HL-60 (cell line): ENCODE measurements around the gene CKLF.

Source experiments
- DNase-seq, 2 experiments: peaks; one replicate each; pipeline ENCODE4 v3.0.0-alpha.2; 2010 to 2020; ENCODE audit warnings: low read depth in 1 of 2, low spot score in 1 of 2
- H3K27ac ChIP-seq: fragments of 250-450 bp; sonication (Bioruptor Pico); replicated peaks from 2 replicates; pipeline ENCODE4 v1.5.1; 2020; ENCODE audit warnings: mild to moderate bottlenecking, moderate library complexity
- H3K27me3 ChIP-seq: fragments of 250-450 bp; sonication (Bioruptor Pico); 2 replicates; pipeline ENCODE4 v1.5.1; 2021; ENCODE audit warnings: mild to moderate bottlenecking, moderate library complexity; ENCODE audit not compliant: insufficient read depth, poor library complexity, severe bottlenecking
- H3K4me3 ChIP-seq: replicated peaks from 2 replicates; pipeline ENCODE4 v1.5.1; 2011; ENCODE audit warnings: mild to moderate bottlenecking, control low read depth, low read length; ENCODE audit not compliant: insufficient read depth
- GABPA ChIP-seq: IDR thresholded peaks from 2 replicates; pipeline ENCODE4 v1.6.1; 2012; ENCODE audit warnings: low read depth
- POLR2AphosphoS5 ChIP-seq: IDR thresholded peaks from 2 replicates; pipeline ENCODE4 v1.6.1; 2012; ENCODE audit warnings: low read depth
- SPI1 ChIP-seq: IDR thresholded peaks from 2 replicates; pipeline ENCODE4 v1.6.1; 2012; ENCODE audit warnings: low read depth, mild to moderate bottlenecking, borderline replicate concordance
- TF ChIP-seq, protein P1 (sequence below): IDR thresholded peaks from 2 replicates; pipeline ENCODE4 v1.6.1; 2012; ENCODE audit warnings: low read depth; ENCODE audit not compliant: insufficient replicate concordance
- TF ChIP-seq, protein P2 (sequence below): IDR thresholded peaks from one replicate; pipeline ENCODE4 v1.5.1; 2011; ENCODE audit warnings: low read length, control low read depth, inconsistent platforms; ENCODE audit not compliant: insufficient read depth

The CKLF gene

DNA sequence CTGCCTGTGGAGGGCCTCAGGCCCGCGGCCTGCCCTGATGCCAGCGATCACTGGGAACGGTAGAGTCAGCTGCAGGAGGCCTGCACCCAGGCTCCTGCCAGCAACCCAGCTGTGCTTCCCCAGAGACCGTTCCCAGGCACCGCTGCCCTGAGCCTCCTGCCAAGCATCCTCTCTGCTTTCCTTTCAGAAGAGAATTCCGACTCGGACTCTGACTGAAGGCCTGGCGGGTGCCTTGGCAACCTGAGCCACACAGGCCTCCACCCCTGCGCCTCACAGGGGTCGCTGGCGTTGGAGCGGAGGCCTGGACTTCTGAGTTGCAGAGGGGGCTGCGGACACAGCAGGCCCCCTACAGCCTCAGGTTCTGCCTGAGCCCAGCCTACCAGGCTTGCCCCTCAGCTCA lies 60.0 kb downstream of the CKLF start:
- TF ChIP-seq, protein P1, sequence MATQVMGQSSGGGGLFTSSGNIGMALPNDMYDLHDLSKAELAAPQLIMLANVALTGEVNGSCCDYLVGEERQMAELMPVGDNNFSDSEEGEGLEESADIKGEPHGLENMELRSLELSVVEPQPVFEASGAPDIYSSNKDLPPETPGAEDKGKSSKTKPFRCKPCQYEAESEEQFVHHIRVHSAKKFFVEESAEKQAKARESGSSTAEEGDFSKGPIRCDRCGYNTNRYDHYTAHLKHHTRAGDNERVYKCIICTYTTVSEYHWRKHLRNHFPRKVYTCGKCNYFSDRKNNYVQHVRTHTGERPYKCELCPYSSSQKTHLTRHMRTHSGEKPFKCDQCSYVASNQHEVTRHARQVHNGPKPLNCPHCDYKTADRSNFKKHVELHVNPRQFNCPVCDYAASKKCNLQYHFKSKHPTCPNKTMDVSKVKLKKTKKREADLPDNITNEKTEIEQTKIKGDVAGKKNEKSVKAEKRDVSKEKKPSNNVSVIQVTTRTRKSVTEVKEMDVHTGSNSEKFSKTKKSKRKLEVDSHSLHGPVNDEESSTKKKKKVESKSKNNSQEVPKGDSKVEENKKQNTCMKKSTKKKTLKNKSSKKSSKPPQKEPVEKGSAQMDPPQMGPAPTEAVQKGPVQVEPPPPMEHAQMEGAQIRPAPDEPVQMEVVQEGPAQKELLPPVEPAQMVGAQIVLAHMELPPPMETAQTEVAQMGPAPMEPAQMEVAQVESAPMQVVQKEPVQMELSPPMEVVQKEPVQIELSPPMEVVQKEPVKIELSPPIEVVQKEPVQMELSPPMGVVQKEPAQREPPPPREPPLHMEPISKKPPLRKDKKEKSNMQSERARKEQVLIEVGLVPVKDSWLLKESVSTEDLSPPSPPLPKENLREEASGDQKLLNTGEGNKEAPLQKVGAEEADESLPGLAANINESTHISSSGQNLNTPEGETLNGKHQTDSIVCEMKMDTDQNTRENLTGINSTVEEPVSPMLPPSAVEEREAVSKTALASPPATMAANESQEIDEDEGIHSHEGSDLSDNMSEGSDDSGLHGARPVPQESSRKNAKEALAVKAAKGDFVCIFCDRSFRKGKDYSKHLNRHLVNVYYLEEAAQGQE = no peak
- TF ChIP-seq POLR2AphosphoS5 (no peak), SPI1 (no peak)
- Histone ChIP-seq H3K27ac (no peak overlapping the region), H3K4me3 (no peak overlapping the region), H3K27me3 (no peaks in the 10 kb centered on the region)
- no peak for DNase-seq

DNA sequence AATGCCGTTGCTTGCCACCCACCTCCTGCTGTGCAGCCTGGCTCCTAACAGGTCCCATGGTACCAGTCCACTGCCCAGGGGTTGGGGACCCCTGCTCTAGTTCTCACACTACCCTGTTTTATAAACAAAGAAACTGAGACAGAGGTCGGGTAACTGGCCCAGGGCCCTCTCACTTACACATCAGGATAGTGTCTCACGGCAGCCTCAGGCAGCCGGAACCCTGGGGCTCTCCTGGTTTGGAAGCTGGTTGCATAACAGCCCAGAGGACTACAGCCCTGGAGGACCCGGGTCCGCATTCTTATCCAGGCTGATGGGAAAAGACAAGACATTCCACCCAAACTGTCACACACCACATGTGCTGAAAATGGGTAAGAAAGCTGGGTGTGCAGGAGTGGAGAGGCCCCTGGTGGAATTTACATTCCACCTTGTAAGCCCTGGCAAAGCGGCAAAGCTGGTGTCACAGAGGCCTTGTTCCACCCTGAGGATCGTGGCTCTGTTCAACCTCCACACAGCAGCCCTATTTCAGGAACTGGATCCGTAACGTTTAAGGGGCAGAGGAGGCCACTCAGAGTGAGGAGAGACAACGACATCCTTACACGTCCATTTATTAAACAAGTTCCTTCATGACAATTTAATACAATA lies 61.9 kb downstream of the CKLF start:
- Histone ChIP-seq H3K27ac (no peak overlapping the region), H3K27me3 (no peaks in the 10 kb centered on the region)

More for the DNA sequence above, 61.9 kb downstream of the CKLF start:
- no peak for DNase-seq
- no peak overlapping the region for H3K4me3 ChIP-seq
- TF ChIP-seq SPI1 (no peak), GABPA (no peak), POLR2AphosphoS5 (no peak)
- TF ChIP-seq, protein P1 = no peak
- TF ChIP-seq, protein P2, sequence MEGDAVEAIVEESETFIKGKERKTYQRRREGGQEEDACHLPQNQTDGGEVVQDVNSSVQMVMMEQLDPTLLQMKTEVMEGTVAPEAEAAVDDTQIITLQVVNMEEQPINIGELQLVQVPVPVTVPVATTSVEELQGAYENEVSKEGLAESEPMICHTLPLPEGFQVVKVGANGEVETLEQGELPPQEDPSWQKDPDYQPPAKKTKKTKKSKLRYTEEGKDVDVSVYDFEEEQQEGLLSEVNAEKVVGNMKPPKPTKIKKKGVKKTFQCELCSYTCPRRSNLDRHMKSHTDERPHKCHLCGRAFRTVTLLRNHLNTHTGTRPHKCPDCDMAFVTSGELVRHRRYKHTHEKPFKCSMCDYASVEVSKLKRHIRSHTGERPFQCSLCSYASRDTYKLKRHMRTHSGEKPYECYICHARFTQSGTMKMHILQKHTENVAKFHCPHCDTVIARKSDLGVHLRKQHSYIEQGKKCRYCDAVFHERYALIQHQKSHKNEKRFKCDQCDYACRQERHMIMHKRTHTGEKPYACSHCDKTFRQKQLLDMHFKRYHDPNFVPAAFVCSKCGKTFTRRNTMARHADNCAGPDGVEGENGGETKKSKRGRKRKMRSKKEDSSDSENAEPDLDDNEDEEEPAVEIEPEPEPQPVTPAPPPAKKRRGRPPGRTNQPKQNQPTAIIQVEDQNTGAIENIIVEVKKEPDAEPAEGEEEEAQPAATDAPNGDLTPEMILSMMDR = no peak
